Measurements from ENCODE around the gene GASK1B.

Gene GASK1B

GRCh38 chr4:158159054-158159717 is 13.6 kb downstream of the GASK1B start:
- H3K4me1 ChIP-seq (ENCODE audit: insufficient read depth, low read length, poor library complexity, severe bottlenecking) = no peaks in the 10 kb centered on the region
- H3K4me2 ChIP-seq (ENCODE audit: low read depth, low read length, poor library complexity, severe bottlenecking) = no peak overlapping the region
- H2AFZ ChIP-seq (ENCODE audit: low read length) = no peak overlapping the region
- TF ChIP-seq, protein P1, sequence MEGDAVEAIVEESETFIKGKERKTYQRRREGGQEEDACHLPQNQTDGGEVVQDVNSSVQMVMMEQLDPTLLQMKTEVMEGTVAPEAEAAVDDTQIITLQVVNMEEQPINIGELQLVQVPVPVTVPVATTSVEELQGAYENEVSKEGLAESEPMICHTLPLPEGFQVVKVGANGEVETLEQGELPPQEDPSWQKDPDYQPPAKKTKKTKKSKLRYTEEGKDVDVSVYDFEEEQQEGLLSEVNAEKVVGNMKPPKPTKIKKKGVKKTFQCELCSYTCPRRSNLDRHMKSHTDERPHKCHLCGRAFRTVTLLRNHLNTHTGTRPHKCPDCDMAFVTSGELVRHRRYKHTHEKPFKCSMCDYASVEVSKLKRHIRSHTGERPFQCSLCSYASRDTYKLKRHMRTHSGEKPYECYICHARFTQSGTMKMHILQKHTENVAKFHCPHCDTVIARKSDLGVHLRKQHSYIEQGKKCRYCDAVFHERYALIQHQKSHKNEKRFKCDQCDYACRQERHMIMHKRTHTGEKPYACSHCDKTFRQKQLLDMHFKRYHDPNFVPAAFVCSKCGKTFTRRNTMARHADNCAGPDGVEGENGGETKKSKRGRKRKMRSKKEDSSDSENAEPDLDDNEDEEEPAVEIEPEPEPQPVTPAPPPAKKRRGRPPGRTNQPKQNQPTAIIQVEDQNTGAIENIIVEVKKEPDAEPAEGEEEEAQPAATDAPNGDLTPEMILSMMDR (conservative IDR thresholded peaks at IDR 0.05; ENCODE audit: low read length) = no peak
- TF ChIP-seq EZH2phosphoT487 (IDR thresholded peaks at IDR 0.05; ENCODE audit: borderline replicate concordance) = no peak
- no peaks in the 10 kb centered on the region for H3K79me2 ChIP-seq (ENCODE audit: insufficient read depth, low read length)
- no peak overlapping the region for H3K4me3 ChIP-seq (ENCODE audit: low read length, poor library complexity, severe bottlenecking)
- H3K9me2 ChIP-seq (replicated peaks; ENCODE audit: low read depth, low read length) = no peaks in the 10 kb centered on the region
- H3K9me3 ChIP-seq (ENCODE audit: insufficient read depth, low read depth, low read length) = no peaks in the 10 kb centered on the region
- H3K9ac ChIP-seq (ENCODE audit: low read depth, low read length, poor library complexity, severe bottlenecking) = no peak overlapping the region
- H3F3A ChIP-seq (ENCODE audit: low read depth) = no peaks in the 10 kb centered on the region
- peaks cover 68% of the 10 kb centered on the region for H3K27me3 ChIP-seq (ENCODE audit: insufficient read depth, low read length, poor library complexity, severe bottlenecking)
- H3K36me3 ChIP-seq (ENCODE audit: insufficient read depth, low read length) = no peaks in the 10 kb centered on the region
- no peaks in the 10 kb centered on the region for H4K20me1 ChIP-seq (ENCODE audit: insufficient read depth, low read length, poor library complexity, severe bottlenecking)

GRCh38 chr4:158157412-158157811 is 15.4 kb downstream of the GASK1B start:
- Histone ChIP-seq H3K36me3 (ENCODE audit: insufficient read depth, low read length) (no peaks in the 10 kb centered on the region), H3K4me3 (ENCODE audit: low read length, poor library complexity, severe bottlenecking) (no peak overlapping the region), H3K9ac (ENCODE audit: low read depth, low read length, poor library complexity, severe bottlenecking) (no peak overlapping the region), H3F3A (ENCODE audit: low read depth) (no peaks in the 10 kb centered on the region), H2AFZ (ENCODE audit: low read length) (no peak overlapping the region), H3K4me1 (ENCODE audit: insufficient read depth, low read length, poor library complexity, severe bottlenecking) (no peaks in the 10 kb centered on the region), H3K4me2 (ENCODE audit: low read depth, low read length, poor library complexity, severe bottlenecking) (no peak overlapping the region), H3K27me3 (ENCODE audit: insufficient read depth, low read length, poor library complexity, severe bottlenecking) (peaks cover 62% of the 10 kb centered on the region), H3K9me2 (replicated peaks; ENCODE audit: low read depth, low read length) (no peaks in the 10 kb centered on the region), H3K79me2 (ENCODE audit: insufficient read depth, low read length) (no peaks in the 10 kb centered on the region), H3K9me3 (ENCODE audit: insufficient read depth, low read depth, low read length) (no peaks in the 10 kb centered on the region), H4K20me1 (ENCODE audit: insufficient read depth, low read length, poor library complexity, severe bottlenecking) (no peaks in the 10 kb centered on the region)
- no peak for TF ChIP-seq EZH2phosphoT487 (IDR thresholded peaks at IDR 0.05; ENCODE audit: borderline replicate concordance)
- TF ChIP-seq, protein P1 (conservative IDR thresholded peaks at IDR 0.05; ENCODE audit: low read length) = no peak

- H3K9ac ChIP-seq (ENCODE audit: low read depth, low read length, poor library complexity, severe bottlenecking) = no peak overlapping the region
Observed at GRCh38 chr4:158155656-158156356, 17.0 kb downstream of the GASK1B start.

More at GRCh38 chr4:158155656-158156356, 17.0 kb downstream of the GASK1B start:
- TF ChIP-seq, protein P1 (conservative IDR thresholded peaks at IDR 0.05; ENCODE audit: low read length) = no peak
- H3K9me3 ChIP-seq (ENCODE audit: insufficient read depth, low read depth, low read length) = no peaks in the 10 kb centered on the region
- no peaks in the 10 kb centered on the region for H3F3A ChIP-seq (ENCODE audit: low read depth)
- H3K79me2 ChIP-seq (ENCODE audit: insufficient read depth, low read length) = no peaks in the 10 kb centered on the region
- no peaks in the 10 kb centered on the region for H3K36me3 ChIP-seq (ENCODE audit: insufficient read depth, low read length)
- no peak overlapping the region for H3K4me2 ChIP-seq (ENCODE audit: low read depth, low read length, poor library complexity, severe bottlenecking)
- no peak overlapping the region for H2AFZ ChIP-seq (ENCODE audit: low read length)
- no peaks in the 10 kb centered on the region for H3K9me2 ChIP-seq (replicated peaks; ENCODE audit: low read depth, low read length)
- peaks cover 64% of the 10 kb centered on the region for H3K27me3 ChIP-seq (ENCODE audit: insufficient read depth, low read length, poor library complexity, severe bottlenecking)
- no peaks in the 10 kb centered on the region for H4K20me1 ChIP-seq (ENCODE audit: insufficient read depth, low read length, poor library complexity, severe bottlenecking)
- no peaks in the 10 kb centered on the region for H3K4me1 ChIP-seq (ENCODE audit: insufficient read depth, low read length, poor library complexity, severe bottlenecking)
- no peak overlapping the region for H3K4me3 ChIP-seq (ENCODE audit: low read length, poor library complexity, severe bottlenecking)

Data from Loucy (cell line).